Hematopoietic multipotent progenitor cell treated with erythropoietin and hydrocortisone succinate and interleukin-3 and kit ligand, for 8 days (in vitro differentiated cells): ENCODE results near the gene DYNC2H1.
"Not testable (repeated sequence)": the region's sequence is repeated elsewhere in the genome, so short reads cannot be mapped to it uniquely, and the experiment has no call there.

Experiments used
- DNase-seq: peaks from one replicate; pipeline ENCODE4 v3.0.0-alpha.2; 2015

DYNC2H1 gene

GRCh38 chr11:103125462-103125861 is 16.2 kb downstream of the DYNC2H1 start:
- DNase-seq, result no peak

- not testable (repeated sequence) for DNase-seq
These were observed 32.8 kb downstream of the DYNC2H1 start for GRCh38 chr11:103141986-103142385.

GRCh38 chr11:103147627-103148026 is 38.4 kb downstream of the DYNC2H1 start:
- DNase-seq, result no peak

- DNase-seq, result no peak
These were observed 48.3 kb downstream of the DYNC2H1 start for GRCh38 chr11:103157542-103157941.

- no peak for DNase-seq
These were observed 55.0 kb downstream of the DYNC2H1 start for GRCh38 chr11:103164093-103164796.

GRCh38 chr11:103167166-103167565 is 57.9 kb downstream of the DYNC2H1 start:
- DNase-seq, result no peak

GRCh38 chr11:103170865-103171264 is 61.6 kb downstream of the DYNC2H1 start:
- no peak for DNase-seq

- no peak for DNase-seq
These were observed 66.4 kb downstream of the DYNC2H1 start for GRCh38 chr11:103175461-103176129.

GRCh38 chr11:103183981-103184611 is 74.9 kb downstream of the DYNC2H1 start:
- DNase-seq, result no peak

GRCh38 chr11:103202048-103202651 is 92.9 kb downstream of the DYNC2H1 start:
- peak; percentile 56 for DNase-seq

- DNase-seq, result no peak
These were observed 101.3 kb downstream of the DYNC2H1 start for GRCh38 chr11:103210543-103210942.

- DNase-seq, result no peak
These were observed 106.6 kb downstream of the DYNC2H1 start for GRCh38 chr11:103215812-103216211.

GRCh38 chr11:103220133-103220532 is 110.9 kb downstream of the DYNC2H1 start:
- DNase-seq, result no peak

- no peak for DNase-seq
These were observed 113.6 kb downstream of the DYNC2H1 start for GRCh38 chr11:103222806-103223205.

GRCh38 chr11:103228807-103229206 is 119.6 kb downstream of the DYNC2H1 start:
- DNase-seq, result no peak

- DNase-seq, result no peak
These were observed 125.7 kb downstream of the DYNC2H1 start for GRCh38 chr11:103234974-103235373.

GRCh38 chr11:103241574-103241973 is 132.3 kb downstream of the DYNC2H1 start:
- no peak for DNase-seq

GRCh38 chr11:103254123-103254522 is 144.9 kb downstream of the DYNC2H1 start:
- DNase-seq, result no peak

GRCh38 chr11:103257360-103257759 is 148.1 kb downstream of the DYNC2H1 start:
- DNase-seq, result no peak

GRCh38 chr11:103266167-103266831 is 157.1 kb downstream of the DYNC2H1 start:
- DNase-seq, result no peak

- no peak for DNase-seq
These were observed 163.7 kb downstream of the DYNC2H1 start for GRCh38 chr11:103272876-103273275.

GRCh38 chr11:103274025-103274424 is 164.8 kb downstream of the DYNC2H1 start:
- DNase-seq, result no peak

GRCh38 chr11:103279821-103280220 is 170.6 kb downstream of the DYNC2H1 start:
- DNase-seq, result no peak
